Ovary (tissue), 1 donor: Measurements from ENCODE around the gene BATF3.
"Not testable (repeated sequence)": the region's sequence is repeated elsewhere in the genome, so short reads cannot be mapped to it uniquely, and the experiment has no call there.

Experiments used
- EP300 ChIP-seq: sonication (generic); formaldehyde crosslinking; IDR thresholded peaks from one replicate; pipeline ENCODE4 v1.6.1; 2017; ENCODE audit warnings: antibody characterized with exemption
- POLR2A ChIP-seq: fragments of 450-650 bp; IDR thresholded peaks from one replicate; pipeline ENCODE4 v1.6.1; 2017; ENCODE audit warnings: antibody characterized with exemption, mild to moderate bottlenecking, moderate library complexity

DNA sequence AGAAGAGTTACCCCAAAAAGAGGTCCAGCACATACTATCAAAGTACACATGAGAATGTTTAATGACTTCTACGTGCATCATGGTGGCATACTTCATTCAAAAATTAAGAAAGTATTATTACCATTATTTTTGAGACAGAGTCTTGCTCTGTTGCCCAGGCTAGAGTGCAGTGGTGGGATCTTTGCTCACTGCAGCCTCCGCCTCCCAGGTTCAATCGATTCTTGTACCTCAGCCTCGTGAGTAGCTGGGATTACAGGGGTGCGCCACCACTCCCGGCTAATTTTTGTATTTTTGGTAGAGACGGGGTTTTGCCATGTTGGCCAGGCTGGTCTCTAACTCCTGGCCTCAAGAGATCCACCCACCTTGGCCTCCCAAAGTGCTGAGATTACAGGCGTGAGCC, 12.3 kb upstream of the BATF3 start:
- not testable (repeated sequence) for TF ChIP-seq POLR2A, EP300
